HG02981 (cell line): ENCODE results near the gene ENDOV.
"Not testable (repeated sequence)": the region's sequence is repeated elsewhere in the genome, so short reads cannot be mapped to it uniquely, and the experiment has no call there.

ENCODE experiments used
- ATAC-seq: cut with Tn5 transposase; IDR thresholded peaks from one replicate; pipeline ENCODE4 v1.9.1; 2021; ENCODE audit warnings: mild to moderate bottlenecking, moderate library complexity; ENCODE audit not compliant: unreplicated experiment

The ENDOV gene

GRCh38 chr17:80388175-80388574 lies 26.8 kb upstream of the ENDOV start:
- no peak for ATAC-seq

GRCh38 chr17:80388601-80389000 lies 26.4 kb upstream of the ENDOV start:
- ATAC-seq = no peak

- no peak for ATAC-seq
These were observed 25.7 kb upstream of the ENDOV start for GRCh38 chr17:80389011-80389995.

GRCh38 chr17:80393241-80393890 lies 21.6 kb upstream of the ENDOV start:
- ATAC-seq = no peak

GRCh38 chr17:80393961-80394360 lies 21.0 kb upstream of the ENDOV start:
- no peak for ATAC-seq

- no peak for ATAC-seq
These were observed 20.2 kb upstream of the ENDOV start for GRCh38 chr17:80394629-80395216.

- ATAC-seq = no peak
These were observed 19.4 kb upstream of the ENDOV start for GRCh38 chr17:80395402-80396151.

- no peak for ATAC-seq
These were observed 18.6 kb upstream of the ENDOV start for GRCh38 chr17:80396157-80397033.

- no peak for ATAC-seq
These were observed 18.0 kb upstream of the ENDOV start for GRCh38 chr17:80397034-80397387.

- no peak for ATAC-seq
These were observed 17.3 kb upstream of the ENDOV start for GRCh38 chr17:80397686-80398085.

- not testable (repeated sequence) for ATAC-seq
These were observed 13.9 kb upstream of the ENDOV start for GRCh38 chr17:80401086-80401485.

GRCh38 chr17:80402102-80402501 lies 12.9 kb upstream of the ENDOV start:
- ATAC-seq = not testable (repeated sequence)

GRCh38 chr17:80402959-80403358 lies 12.0 kb upstream of the ENDOV start:
- no peak for ATAC-seq

GRCh38 chr17:80406146-80406545 lies 8.8 kb upstream of the ENDOV start:
- ATAC-seq = no peak

- not testable (repeated sequence) for ATAC-seq
These were observed 7.0 kb upstream of the ENDOV start for GRCh38 chr17:80407917-80408316.

GRCh38 chr17:80408872-80409271 lies 6.1 kb upstream of the ENDOV start:
- no peak for ATAC-seq

GRCh38 chr17:80409626-80410025 lies 5.3 kb upstream of the ENDOV start:
- ATAC-seq = no peak

- ATAC-seq = not testable (repeated sequence)
These were observed 4.4 kb upstream of the ENDOV start for GRCh38 chr17:80410441-80411087.

- ATAC-seq = no peak
These were observed 1.0 kb upstream of the ENDOV start for GRCh38 chr17:80413771-80414507.
